ENCODE data around the gene TSPAN16.

- TF ChIP-seq CTCF (IDR thresholded peaks at IDR 0.05) (no peak), POLR2A (IDR thresholded peaks at IDR 0.05) (no peak)
These were observed 21.4 kb upstream of the TSPAN16 start for GRCh38 chr19:11274533-11275086.

Data from heart left ventricle (tissue), 13 donors.